Measurements from ENCODE around the gene SS18.
A peak's percentile ranks its signal among the peaks of the same experiment; 100 is the strongest.

Gene SS18

DNA sequence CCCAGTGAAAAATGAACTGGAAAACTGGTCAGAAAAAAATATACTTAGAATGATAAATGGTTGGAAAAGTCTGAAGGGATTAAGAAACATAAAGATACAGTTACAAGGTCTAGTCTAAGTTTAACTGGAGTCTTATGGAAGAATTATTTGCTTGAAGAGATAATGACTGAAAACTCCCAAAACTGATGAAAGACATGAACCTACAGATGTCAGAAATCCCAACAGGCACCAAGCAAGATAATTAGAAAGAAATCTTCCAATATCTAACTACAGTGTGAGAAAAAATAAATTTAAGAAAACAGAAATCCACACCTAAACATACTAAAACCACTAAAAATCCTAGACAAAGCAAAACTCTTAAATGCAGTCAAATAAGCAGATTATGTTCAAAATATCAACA is 19.4 kb downstream of the SS18 start:
- H3K4me3 ChIP-seq (ENCODE audit: low read length), result no peak overlapping the region
- H3K27ac ChIP-seq (ENCODE audit: low read length), result no peak overlapping the region
- H3K9me3 ChIP-seq (ENCODE audit: control insufficient read depth, low read depth, low read length), result no peaks in the 10 kb centered on the region
- H3K27me3 ChIP-seq (ENCODE audit: control insufficient read depth, insufficient read depth, low read length), result no peaks in the 10 kb centered on the region
- H3K9ac ChIP-seq (ENCODE audit: low read length), result no peak overlapping the region
- peaks cover 56% of the 10 kb centered on the region for H3K36me3 ChIP-seq (ENCODE audit: control insufficient read depth, low read depth, low read length)
- no peaks in the 10 kb centered on the region for H3K4me1 ChIP-seq (ENCODE audit: control insufficient read depth, low read depth, low read length)

DNA sequence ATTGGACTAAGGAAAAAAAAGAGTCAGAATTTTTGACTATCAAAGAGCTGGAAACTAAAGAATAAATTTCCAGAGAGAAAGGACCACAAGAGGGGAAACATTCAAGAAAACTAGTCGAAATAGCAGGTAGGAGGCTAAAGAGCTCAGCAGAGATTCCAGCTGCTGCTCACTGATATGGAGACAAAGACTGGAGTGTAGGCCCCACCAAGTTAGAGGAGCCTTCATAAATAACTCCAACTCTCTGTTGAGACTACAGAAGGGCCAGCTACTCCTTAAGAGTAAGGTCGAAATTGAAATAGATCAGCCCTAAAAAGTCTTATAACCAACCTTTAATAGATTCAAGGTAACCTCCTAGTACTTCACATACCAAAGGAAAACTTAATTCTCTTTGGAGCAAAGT is 31.1 kb downstream of the SS18 start:
- Histone ChIP-seq H3K4me3 (ENCODE audit: low read length) (no peak overlapping the region), H3K36me3 (ENCODE audit: control insufficient read depth, low read depth, low read length) (peaks cover 37% of the 10 kb centered on the region), H3K27me3 (ENCODE audit: control insufficient read depth, insufficient read depth, low read length) (no peaks in the 10 kb centered on the region), H3K27ac (ENCODE audit: low read length) (no peak overlapping the region), H3K4me1 (ENCODE audit: control insufficient read depth, low read depth, low read length) (no peaks in the 10 kb centered on the region), H3K9ac (ENCODE audit: low read length) (no peak overlapping the region), H3K9me3 (ENCODE audit: control insufficient read depth, low read depth, low read length) (no peaks in the 10 kb centered on the region)

DNA sequence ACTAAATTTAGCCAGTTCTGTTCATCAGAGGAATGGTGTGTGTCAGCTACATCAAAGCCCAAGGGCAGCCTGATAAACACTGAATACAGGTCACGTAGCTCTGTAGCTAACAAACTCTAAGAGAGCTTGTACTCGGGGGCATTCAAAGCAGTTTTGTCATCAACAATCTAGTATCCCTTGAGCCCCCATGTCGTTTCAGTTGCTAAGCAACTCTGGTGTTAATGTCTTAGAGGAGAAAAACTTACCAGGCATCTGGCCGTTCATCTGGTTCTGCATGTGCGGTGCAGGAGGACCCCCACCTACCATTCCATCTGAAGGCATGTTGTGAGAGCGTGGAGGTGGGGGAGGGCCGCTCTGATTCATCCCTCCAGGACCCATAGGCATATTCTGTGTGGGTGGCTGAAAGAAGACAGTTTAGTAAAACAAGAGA is 33.1 kb downstream of the SS18 start:
- no peak overlapping the region for H3K9ac ChIP-seq (ENCODE audit: low read length)
- no peak overlapping the region for H3K4me3 ChIP-seq (ENCODE audit: low read length)
- no peaks in the 10 kb centered on the region for H3K27me3 ChIP-seq (ENCODE audit: control insufficient read depth, insufficient read depth, low read length)
- H3K9me3 ChIP-seq (ENCODE audit: control insufficient read depth, low read depth, low read length), result no peaks in the 10 kb centered on the region
- H3K27ac ChIP-seq (ENCODE audit: low read length), result no peak overlapping the region
- peaks cover 47% of the 10 kb centered on the region for H3K36me3 ChIP-seq (ENCODE audit: control insufficient read depth, low read depth, low read length)
- H3K4me1 ChIP-seq (ENCODE audit: control insufficient read depth, low read depth, low read length), result no peaks in the 10 kb centered on the region

DNA sequence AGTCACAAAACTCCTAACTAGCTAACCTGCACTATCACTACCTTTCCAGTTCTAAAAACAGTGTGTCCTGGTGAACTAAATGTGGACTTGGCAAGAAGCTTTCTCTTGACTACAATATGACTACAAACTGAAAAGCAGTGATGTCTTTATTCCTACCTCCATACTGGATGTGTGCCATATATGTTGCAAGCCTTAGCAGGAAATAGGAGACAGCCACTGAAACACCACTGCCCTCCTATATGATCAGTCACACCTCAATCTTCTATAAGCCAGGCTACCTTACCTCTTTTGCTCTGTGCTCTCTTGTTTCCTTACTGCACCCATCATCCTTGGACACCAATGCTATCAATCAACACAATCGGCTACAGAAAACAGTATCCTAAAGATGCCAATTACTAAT is 34.1 kb downstream of the SS18 start:
- H3K27ac ChIP-seq (ENCODE audit: low read length), result no peak overlapping the region
- peaks cover 55% of the 10 kb centered on the region for H3K36me3 ChIP-seq (ENCODE audit: control insufficient read depth, low read depth, low read length)

DNA sequence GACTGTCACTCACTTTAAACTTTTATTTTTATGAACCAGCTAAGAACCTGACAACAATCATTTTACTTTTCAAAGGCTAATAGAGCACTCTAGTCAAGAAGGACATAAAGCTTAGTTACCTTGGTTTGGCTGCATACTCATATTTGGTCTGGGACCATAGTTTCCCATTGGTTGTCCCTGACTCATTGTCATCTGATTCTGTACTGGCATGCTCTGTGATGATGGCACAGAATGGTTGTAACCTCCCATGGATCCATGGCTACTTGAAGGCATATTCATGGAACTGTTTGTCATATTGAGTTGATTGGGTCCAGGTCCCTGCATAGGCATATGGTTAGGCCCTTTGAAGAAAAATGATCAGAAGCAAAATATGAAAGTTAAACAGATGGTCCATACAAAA is 37.9 kb downstream of the SS18 start:
- Histone ChIP-seq H3K9ac (ENCODE audit: low read length) (no peak overlapping the region), H3K4me3 (ENCODE audit: low read length) (no peak overlapping the region), H3K36me3 (ENCODE audit: control insufficient read depth, low read depth, low read length) (peaks cover 51% of the 10 kb centered on the region), H3K4me1 (ENCODE audit: control insufficient read depth, low read depth, low read length) (no peaks in the 10 kb centered on the region), H3K9me3 (ENCODE audit: control insufficient read depth, low read depth, low read length) (no peaks in the 10 kb centered on the region), H3K27me3 (ENCODE audit: control insufficient read depth, insufficient read depth, low read length) (no peaks in the 10 kb centered on the region), H3K27ac (ENCODE audit: low read length) (no peak overlapping the region)

More for the DNA sequence above, 34.1 kb downstream of the SS18 start:
- H3K9me3 ChIP-seq (ENCODE audit: control insufficient read depth, low read depth, low read length), result no peaks in the 10 kb centered on the region
- H3K9ac ChIP-seq (ENCODE audit: low read length), result no peak overlapping the region
- H3K4me3 ChIP-seq (ENCODE audit: low read length), result no peak overlapping the region
- no peaks in the 10 kb centered on the region for H3K4me1 ChIP-seq (ENCODE audit: control insufficient read depth, low read depth, low read length)
- H3K27me3 ChIP-seq (ENCODE audit: control insufficient read depth, insufficient read depth, low read length), result no peaks in the 10 kb centered on the region

DNA sequence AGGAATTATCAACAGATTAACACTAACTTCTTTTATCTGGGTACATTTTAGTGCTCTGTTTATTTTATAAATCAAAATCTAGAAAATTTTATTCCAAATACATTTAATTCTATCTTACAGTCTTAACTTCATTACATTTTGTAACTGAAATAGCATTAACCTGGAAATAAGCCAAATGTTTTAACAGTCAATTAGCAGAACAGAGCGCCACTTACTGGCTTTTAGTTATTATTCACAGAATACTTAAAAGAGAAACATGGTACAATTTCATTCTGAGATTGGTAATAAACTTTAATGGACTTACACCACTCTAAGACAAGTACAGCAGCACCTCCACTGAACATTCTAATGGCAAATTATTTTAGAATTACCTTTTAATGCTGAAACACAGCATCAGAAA is 38.6 kb downstream of the SS18 start:
- Histone ChIP-seq H3K27me3 (ENCODE audit: control insufficient read depth, insufficient read depth, low read length) (no peaks in the 10 kb centered on the region), H3K27ac (ENCODE audit: low read length) (no peak overlapping the region), H3K36me3 (ENCODE audit: control insufficient read depth, low read depth, low read length) (peaks cover 44% of the 10 kb centered on the region), H3K9ac (ENCODE audit: low read length) (no peak overlapping the region), H3K4me1 (ENCODE audit: control insufficient read depth, low read depth, low read length) (no peaks in the 10 kb centered on the region), H3K4me3 (ENCODE audit: low read length) (no peak overlapping the region), H3K9me3 (ENCODE audit: control insufficient read depth, low read depth, low read length) (no peaks in the 10 kb centered on the region)

DNA sequence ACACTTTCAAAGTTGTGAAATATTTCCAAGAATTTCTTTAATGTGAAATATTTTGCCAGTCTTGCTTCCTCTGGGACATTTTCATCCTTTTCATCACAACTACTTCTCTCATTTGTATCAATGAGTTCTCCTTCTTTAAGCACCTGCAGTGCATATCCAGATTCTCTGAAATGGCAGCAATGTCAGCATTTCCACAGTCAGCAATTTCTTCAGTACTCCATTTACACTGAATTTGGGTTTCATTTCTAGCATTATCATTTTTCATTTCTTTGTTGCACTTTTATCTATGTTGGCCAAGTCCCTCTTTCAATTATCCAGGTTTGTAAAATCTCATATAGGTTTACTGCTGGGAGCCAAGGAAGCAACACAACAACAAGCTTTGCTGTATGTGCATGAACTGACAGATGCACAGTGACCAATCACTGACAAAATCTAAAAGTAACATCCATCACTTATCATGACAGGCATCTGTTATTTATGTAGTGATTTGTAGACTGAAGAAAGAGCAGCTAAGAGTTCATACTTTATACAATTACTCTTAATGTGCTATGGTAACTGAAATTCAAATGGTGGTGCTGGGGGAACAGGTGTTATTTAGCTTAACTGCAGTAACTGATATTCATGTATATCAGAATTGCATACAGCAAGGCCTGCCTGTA is 43.9 kb downstream of the SS18 start:
- Histone ChIP-seq H3K9ac (ENCODE audit: low read length) (no peak overlapping the region), H3K4me1 (ENCODE audit: control insufficient read depth, low read depth, low read length) (no peaks in the 10 kb centered on the region), H3K27ac (ENCODE audit: low read length) (no peak overlapping the region), H3K27me3 (ENCODE audit: control insufficient read depth, insufficient read depth, low read length) (no peaks in the 10 kb centered on the region), H3K4me3 (ENCODE audit: low read length) (no peak overlapping the region), H3K9me3 (ENCODE audit: control insufficient read depth, low read depth, low read length) (no peaks in the 10 kb centered on the region), H3K36me3 (ENCODE audit: control insufficient read depth, low read depth, low read length) (peaks cover 16% of the 10 kb centered on the region)

DNA sequence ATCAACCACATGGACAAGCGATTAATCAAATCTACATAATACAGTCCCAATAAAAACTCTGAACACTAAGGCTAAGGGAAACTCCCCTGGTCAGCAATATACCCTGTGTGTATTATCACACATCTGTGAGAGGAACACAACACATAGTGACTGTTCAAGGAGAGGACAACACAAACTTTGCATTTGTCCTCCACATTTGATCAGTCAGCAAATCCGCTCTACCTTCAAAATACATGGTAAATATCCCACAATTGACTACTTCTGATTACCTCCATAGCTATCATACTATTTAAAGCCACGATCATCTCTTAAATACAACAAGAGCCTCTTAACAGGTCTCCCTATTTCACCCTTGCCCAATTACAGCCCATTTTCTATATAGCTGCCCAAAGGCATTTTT is 45.6 kb downstream of the SS18 start:
- peaks cover 13% of the 10 kb centered on the region for H3K36me3 ChIP-seq (ENCODE audit: control insufficient read depth, low read depth, low read length)

DNA sequence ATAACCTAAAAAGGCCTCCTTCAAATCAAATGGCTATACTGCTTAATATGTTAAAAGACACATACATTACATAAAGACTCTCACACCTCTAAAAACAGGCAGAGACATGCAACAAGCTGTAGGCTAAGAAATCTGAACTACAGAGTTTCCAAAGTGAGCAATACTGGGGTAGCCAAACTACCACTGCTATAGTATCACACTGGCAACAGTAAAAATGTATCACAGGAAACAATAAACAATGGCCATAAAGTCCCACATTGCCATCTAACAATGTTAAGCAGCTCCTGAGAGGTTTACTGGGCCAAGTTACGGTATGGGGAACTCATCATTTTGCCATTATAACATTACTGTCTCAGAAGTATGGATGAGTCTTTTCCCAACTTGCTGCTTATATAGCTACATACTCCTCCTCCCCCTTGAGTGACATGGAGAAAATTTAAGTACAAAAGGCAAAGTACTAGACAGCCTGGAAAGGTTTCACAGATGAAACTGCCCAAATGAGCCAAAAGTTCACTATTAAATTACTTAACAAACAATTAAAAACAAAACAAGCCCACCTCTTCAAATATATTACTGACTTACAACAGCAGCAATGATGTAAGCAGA is 50.3 kb downstream of the SS18 start:
- Histone ChIP-seq H3K9ac (ENCODE audit: low read length) (no peak overlapping the region), H3K27me3 (ENCODE audit: control insufficient read depth, insufficient read depth, low read length) (no peaks in the 10 kb centered on the region), H3K9me3 (ENCODE audit: control insufficient read depth, low read depth, low read length) (no peaks in the 10 kb centered on the region), H3K27ac (ENCODE audit: low read length) (no peak overlapping the region), H3K4me3 (ENCODE audit: low read length) (no peak overlapping the region), H3K4me1 (ENCODE audit: control insufficient read depth, low read depth, low read length) (peaks cover 16% of the 10 kb centered on the region), H3K36me3 (ENCODE audit: control insufficient read depth, low read depth, low read length) (peaks cover 21% of the 10 kb centered on the region)

More for the DNA sequence above, 45.6 kb downstream of the SS18 start:
- no peak overlapping the region for H3K9ac ChIP-seq (ENCODE audit: low read length)
- no peak overlapping the region for H3K4me3 ChIP-seq (ENCODE audit: low read length)
- no peak overlapping the region for H3K27ac ChIP-seq (ENCODE audit: low read length)
- no peaks in the 10 kb centered on the region for H3K9me3 ChIP-seq (ENCODE audit: control insufficient read depth, low read depth, low read length)
- no peaks in the 10 kb centered on the region for H3K27me3 ChIP-seq (ENCODE audit: control insufficient read depth, insufficient read depth, low read length)
- no peaks in the 10 kb centered on the region for H3K4me1 ChIP-seq (ENCODE audit: control insufficient read depth, low read depth, low read length)

DNA sequence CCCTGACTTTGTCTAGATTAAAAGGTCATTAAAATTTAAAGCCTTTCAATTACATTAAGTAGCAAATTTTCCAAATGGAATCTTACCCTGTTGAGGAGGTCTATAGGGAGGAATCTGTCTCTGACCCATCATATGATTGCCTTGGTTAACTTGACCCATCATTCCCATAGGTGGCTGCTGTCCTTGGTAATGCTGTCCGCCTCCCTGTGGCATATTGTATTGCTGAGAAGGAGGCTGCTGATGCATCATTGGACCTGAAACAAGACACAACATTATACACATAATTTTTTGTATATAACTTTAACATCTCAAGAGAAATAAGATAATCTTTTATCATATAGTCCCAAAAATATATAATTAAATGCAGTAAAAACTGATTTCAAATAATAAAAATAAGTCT is 51.2 kb downstream of the SS18 start:
- Histone ChIP-seq H3K27ac (ENCODE audit: low read length) (no peak overlapping the region), H3K9ac (ENCODE audit: low read length) (no peak overlapping the region), H3K4me1 (ENCODE audit: control insufficient read depth, low read depth, low read length) (peaks cover 23% of the 10 kb centered on the region), H3K9me3 (ENCODE audit: control insufficient read depth, low read depth, low read length) (no peaks in the 10 kb centered on the region), H3K36me3 (ENCODE audit: control insufficient read depth, low read depth, low read length) (peaks cover 16% of the 10 kb centered on the region), H3K4me3 (ENCODE audit: low read length) (no peak overlapping the region), H3K27me3 (ENCODE audit: control insufficient read depth, insufficient read depth, low read length) (no peaks in the 10 kb centered on the region)

DNA sequence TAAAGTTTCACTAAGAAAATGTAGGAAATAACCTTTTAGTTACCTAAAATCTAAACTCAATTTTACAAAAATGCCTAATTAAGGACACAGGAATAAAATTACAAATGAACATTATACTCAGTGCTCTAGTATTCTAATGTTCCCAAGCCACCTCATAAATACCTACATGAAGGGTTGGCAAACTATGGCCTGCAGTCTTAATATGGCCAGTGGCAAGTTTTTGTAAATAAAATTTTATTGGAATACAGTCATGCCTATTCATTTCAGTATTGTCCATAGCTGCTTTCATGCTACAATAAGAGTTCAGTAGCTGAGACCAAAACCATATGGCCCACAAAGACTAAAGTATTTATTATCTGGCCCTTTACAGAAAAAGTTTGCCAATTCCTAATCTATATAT is 53.8 kb downstream of the SS18 start:
- Histone ChIP-seq H3K27me3 (ENCODE audit: control insufficient read depth, insufficient read depth, low read length) (no peaks in the 10 kb centered on the region), H3K4me1 (ENCODE audit: control insufficient read depth, low read depth, low read length) (peaks cover 23% of the 10 kb centered on the region), H3K9ac (ENCODE audit: low read length) (no peak overlapping the region), H3K4me3 (ENCODE audit: low read length) (peak overlapping the region; percentile 21), H3K9me3 (ENCODE audit: control insufficient read depth, low read depth, low read length) (no peaks in the 10 kb centered on the region), H3K27ac (ENCODE audit: low read length) (no peak overlapping the region), H3K36me3 (ENCODE audit: control insufficient read depth, low read depth, low read length) (peaks cover 35% of the 10 kb centered on the region)

DNA sequence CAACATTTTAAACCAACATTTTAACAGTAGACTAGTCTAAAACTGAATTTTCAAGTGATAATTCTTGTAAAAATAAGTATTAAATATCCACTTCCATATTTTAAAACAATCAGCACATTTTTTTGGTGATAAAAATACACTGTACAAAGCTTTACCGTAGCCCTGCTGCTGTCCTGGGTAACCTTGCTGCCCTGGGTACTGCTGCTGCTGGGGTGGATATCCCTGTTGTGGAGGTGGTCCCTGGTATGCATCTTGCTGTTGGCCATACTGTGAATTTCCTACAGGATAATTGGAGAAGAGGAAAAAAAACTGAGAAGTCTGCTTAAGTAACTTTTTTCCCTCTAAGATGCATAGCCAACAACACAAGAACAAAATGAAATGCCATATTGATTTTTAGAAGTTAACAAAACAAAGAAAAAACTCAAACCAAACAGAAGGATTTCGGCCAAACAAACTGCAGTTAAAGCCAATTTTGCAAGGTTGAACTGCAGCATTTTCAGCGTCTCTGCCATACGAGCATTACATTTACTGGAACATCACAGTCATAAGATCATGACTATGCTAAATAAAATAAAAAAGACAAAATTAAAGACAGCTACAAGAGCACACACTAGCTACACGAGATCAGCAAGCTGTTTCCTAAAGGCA is 55.4 kb downstream of the SS18 start:
- Histone ChIP-seq H3K4me3 (ENCODE audit: low read length) (no peak overlapping the region), H3K4me1 (ENCODE audit: control insufficient read depth, low read depth, low read length) (peaks cover 23% of the 10 kb centered on the region), H3K9me3 (ENCODE audit: control insufficient read depth, low read depth, low read length) (no peaks in the 10 kb centered on the region), H3K27ac (ENCODE audit: low read length) (peak overlapping the region; percentile 49), H3K36me3 (ENCODE audit: control insufficient read depth, low read depth, low read length) (peaks cover 51% of the 10 kb centered on the region), H3K27me3 (ENCODE audit: control insufficient read depth, insufficient read depth, low read length) (no peaks in the 10 kb centered on the region), H3K9ac (ENCODE audit: low read length) (no peak overlapping the region)
